Epithelial cell of proximal tubule (primary cell): Measurements from ENCODE around the gene ADCY1. TPM values are rescaled to one million over a fixed set of nuclear protein-coding genes. Genes with fewer than 3 reads are reported as not detected.

Experiments
- DNase-seq: peaks from one replicate; pipeline ENCODE4 v3.0.0-alpha.2; 2011; ENCODE audit warnings: low read depth
- H3K4me3 ChIP-seq: 2 replicates; pipeline ENCODE4 v1.5.1; 2011; ENCODE audit warnings: low read depth, mild to moderate bottlenecking, low read length
- total RNA-seq: library from RNA; depleted of rRNA; stranded (reverse); fragments of >200 nt; gene quantifications from 2 replicates; pipeline ENCODE4 v1.2.3, GENCODE V29; 2015
- TF ChIP-seq, protein P1 (sequence below): conservative IDR thresholded peaks from 2 replicates; pipeline ENCODE4 v1.5.1; 2012; ENCODE audit warnings: low read depth, mild to moderate bottlenecking, low read length

The ADCY1 gene
- total RNA-seq, 1 donor from 2014 or later: 1.2 TPM

GRCh38 chr7:45692031-45692430 lies 117.9 kb downstream of the ADCY1 start:
- no peak for DNase-seq
- H3K4me3 ChIP-seq: no peak overlapping the region
- TF ChIP-seq, protein P1, sequence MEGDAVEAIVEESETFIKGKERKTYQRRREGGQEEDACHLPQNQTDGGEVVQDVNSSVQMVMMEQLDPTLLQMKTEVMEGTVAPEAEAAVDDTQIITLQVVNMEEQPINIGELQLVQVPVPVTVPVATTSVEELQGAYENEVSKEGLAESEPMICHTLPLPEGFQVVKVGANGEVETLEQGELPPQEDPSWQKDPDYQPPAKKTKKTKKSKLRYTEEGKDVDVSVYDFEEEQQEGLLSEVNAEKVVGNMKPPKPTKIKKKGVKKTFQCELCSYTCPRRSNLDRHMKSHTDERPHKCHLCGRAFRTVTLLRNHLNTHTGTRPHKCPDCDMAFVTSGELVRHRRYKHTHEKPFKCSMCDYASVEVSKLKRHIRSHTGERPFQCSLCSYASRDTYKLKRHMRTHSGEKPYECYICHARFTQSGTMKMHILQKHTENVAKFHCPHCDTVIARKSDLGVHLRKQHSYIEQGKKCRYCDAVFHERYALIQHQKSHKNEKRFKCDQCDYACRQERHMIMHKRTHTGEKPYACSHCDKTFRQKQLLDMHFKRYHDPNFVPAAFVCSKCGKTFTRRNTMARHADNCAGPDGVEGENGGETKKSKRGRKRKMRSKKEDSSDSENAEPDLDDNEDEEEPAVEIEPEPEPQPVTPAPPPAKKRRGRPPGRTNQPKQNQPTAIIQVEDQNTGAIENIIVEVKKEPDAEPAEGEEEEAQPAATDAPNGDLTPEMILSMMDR: no peak

DNA sequence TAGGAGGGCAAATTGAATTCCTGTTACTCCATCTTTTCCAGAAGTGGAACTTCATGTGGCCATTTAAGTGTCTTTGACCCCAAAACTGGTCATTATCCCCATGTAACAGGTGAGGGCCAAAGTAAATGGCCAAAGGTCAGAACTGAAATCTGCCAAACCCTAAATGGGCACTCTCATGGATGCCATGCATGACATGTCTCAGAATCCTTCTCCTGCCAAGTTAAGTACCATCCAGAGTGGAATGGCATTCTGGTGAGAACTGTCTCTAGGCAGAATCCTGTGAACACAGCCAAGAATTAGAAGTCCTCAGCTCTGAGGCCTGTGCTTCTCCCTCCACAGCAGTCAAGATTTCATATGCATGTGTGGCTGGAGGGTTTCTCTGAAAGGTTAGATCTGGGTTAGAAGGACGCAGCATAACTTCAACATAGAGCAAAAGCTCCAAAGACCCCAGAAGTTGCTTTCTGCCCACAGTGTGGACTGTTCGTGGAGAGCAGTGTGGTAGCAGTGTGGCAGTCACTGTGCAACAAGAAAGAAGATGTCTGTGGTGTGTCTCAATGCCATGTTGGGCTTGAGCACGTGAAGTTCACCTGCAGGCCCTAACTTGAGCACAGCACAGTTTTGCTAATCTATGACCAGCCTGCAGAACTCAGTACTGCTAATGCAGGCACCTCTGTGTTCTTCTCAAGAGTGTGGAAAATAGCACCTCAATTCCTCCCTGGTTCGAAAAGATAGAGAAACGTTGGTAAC lies 121.3 kb downstream of the ADCY1 start:
- H3K4me3 ChIP-seq: no peak overlapping the region
- TF ChIP-seq, protein P1: no peak
- no peak for DNase-seq

GRCh38 chr7:45696476-45696875 lies 122.3 kb downstream of the ADCY1 start:
- no peak for DNase-seq
- TF ChIP-seq, protein P1: no peak
- no peak overlapping the region for H3K4me3 ChIP-seq

DNA sequence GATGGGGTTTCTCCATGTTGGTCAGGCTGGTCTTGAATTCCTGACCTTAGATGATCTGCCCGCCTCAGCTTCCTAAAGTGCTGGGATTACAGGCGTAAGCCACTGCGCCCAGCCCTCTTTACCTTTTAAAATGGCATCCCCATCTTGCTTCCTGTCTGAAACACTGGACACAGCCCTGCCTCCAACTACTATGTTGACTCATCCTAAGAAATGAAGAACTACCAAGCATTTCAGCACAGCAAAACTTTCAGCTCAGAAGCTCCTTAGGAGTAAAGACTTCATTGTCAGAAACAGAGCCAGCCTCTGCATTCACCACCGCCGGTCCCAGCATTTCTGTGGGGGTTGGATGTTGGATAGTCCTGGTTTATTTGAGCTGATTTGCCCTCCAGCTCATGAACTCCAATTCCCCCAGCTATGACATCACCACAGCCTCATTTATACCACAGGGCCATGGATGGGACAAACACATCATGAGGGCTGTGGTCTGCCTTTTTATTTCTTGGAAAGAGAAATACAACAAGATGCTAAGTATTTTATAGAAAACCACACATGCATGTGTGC lies 123.5 kb downstream of the ADCY1 start:
- TF ChIP-seq, protein P1: no peak
- DNase-seq: no peak
- no peak overlapping the region for H3K4me3 ChIP-seq

GRCh38 chr7:45698303-45699014 lies 124.3 kb downstream of the ADCY1 start:
- TF ChIP-seq, protein P1: no peak
- no peak overlapping the region for H3K4me3 ChIP-seq
- no peak for DNase-seq

- H3K4me3 ChIP-seq: no peak overlapping the region
- DNase-seq: no peak
- TF ChIP-seq, protein P1: no peak
Observed at GRCh38 chr7:45699015-45699309, 124.8 kb downstream of the ADCY1 start.
